NOMO-1 treated with dmso at 0.1 percent for 144 hours (cell line): ENCODE measurements around the gene CCDC74B.
"Not testable (repeated sequence)": the region's sequence is repeated elsewhere in the genome, so short reads cannot be mapped to it uniquely, and the experiment has no call there.

Experiments used
- DNase-seq: peaks from one replicate; lab custom pipeline; 2025; ENCODE audit not compliant: unreplicated experiment; lab: John Stamatoyannopoulos, UW

The CCDC74B gene

DNA sequence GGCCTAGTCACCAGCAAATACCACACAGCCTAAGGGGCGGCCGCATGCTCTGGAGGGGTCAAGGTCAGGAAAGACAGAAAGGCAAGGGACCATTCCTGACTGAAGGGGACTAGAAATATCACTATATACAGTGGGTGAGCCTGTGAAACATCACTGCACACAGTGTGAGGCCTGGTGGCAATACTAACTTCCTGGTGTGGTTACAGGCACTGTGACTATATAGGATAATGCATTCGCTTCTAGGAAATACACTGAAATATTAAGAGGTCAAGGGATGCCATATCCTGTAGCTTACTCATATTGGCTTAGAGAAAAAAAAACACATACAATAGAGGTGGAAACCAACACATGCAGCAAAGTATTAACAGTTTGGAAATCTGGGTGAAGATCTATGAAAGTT, 24.3 kb upstream of the CCDC74B start:
- DNase-seq = not testable (repeated sequence)

DNA sequence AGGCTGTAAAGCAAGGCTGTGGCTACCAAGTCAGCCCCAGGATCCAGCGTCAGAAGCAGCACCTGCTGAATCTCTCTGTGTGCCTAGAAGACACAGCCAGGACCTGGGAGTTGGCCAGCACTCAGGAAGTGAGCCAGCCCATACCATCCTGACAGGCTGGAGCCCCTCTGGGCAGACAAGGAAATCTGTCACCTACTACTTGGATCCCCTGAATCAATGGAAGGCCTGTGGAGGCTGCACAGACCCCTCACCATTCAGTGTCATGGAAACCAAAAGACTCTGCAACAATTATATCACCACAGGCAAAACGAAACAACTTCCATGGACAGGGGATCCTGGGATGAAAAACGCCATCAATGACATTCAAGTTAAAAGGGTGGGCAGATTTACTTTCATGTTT, 21.7 kb upstream of the CCDC74B start:
- not testable (repeated sequence) for DNase-seq

GRCh38 chr2:130165293-130166016, 20.5 kb upstream of the CCDC74B start:
- DNase-seq = no peak

GRCh38 chr2:130162968-130163367, 18.1 kb upstream of the CCDC74B start:
- DNase-seq = no peak

- DNase-seq = not testable (repeated sequence)
Measured at GRCh38 chr2:130162486-130162885, 17.6 kb upstream of the CCDC74B start.

- not testable (repeated sequence) for DNase-seq
Measured at GRCh38 chr2:130160838-130161705, 16.2 kb upstream of the CCDC74B start.

- no peak for DNase-seq
Measured at GRCh38 chr2:130160131-130160530, 15.2 kb upstream of the CCDC74B start.

- not testable (repeated sequence) for DNase-seq
Measured at GRCh38 chr2:130159376-130159775, 14.5 kb upstream of the CCDC74B start.

DNA sequence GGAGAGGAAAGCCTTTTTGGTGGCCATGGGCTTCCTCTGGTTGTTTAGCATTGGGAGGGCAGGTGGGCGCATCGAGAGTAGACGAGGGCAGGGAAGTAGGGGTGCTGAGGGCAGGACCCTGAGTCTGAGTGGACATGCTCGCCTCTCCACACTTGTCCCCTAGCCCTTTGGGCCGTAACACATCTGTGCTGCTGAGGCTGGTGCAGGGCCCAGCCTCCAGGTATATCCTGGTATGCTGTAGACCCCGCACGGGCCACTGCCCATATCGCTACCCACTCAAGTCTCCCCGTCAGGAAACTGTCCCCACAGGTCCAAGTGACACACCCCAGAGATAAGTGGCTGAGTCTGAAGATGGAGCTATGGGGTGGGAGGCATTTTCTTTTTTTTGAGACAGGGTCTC, 13.7 kb upstream of the CCDC74B start:
- no peak for DNase-seq

- DNase-seq = not testable (repeated sequence)
Measured at GRCh38 chr2:130157825-130158514, 13.1 kb upstream of the CCDC74B start.

DNA sequence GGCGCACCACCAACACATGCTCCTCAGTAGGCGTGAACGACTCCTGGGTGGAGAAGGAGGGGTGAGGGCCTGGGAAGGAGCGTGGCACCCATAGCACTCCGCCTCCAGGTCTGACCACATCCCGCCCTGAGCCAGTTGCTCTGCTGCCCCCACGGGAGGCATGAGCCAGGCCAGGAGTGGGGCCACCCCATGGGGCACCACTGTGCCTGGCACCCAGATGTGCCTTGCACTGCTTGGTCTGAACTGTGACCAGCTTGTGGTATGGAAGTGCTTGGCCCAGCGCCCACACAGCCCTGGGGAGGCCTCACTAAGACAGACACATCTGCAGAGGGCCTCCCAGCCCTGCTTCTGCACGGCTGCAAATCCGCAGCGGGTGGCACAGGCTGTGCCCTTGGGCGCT, 12.4 kb upstream of the CCDC74B start:
- not testable (repeated sequence) for DNase-seq

DNA sequence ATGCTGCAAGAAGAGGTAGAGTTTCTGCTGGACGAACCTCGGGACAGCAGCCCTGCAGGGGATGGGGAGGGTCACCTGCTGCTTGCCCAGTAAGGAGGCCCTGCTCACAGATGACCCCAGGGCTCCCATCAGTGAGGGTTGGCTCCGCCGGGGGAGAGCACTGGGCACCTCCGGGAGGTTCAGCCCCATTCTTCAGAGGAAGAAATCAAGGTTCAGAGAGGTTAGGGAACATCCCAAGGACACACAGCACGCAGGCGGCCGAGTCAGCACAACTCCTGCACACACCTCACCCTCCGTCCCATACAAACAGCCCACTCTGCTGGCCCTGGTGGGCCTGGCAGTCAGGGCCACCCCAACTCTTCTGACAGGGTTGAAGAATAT, 11.7 kb upstream of the CCDC74B start:
- no peak for DNase-seq

DNA sequence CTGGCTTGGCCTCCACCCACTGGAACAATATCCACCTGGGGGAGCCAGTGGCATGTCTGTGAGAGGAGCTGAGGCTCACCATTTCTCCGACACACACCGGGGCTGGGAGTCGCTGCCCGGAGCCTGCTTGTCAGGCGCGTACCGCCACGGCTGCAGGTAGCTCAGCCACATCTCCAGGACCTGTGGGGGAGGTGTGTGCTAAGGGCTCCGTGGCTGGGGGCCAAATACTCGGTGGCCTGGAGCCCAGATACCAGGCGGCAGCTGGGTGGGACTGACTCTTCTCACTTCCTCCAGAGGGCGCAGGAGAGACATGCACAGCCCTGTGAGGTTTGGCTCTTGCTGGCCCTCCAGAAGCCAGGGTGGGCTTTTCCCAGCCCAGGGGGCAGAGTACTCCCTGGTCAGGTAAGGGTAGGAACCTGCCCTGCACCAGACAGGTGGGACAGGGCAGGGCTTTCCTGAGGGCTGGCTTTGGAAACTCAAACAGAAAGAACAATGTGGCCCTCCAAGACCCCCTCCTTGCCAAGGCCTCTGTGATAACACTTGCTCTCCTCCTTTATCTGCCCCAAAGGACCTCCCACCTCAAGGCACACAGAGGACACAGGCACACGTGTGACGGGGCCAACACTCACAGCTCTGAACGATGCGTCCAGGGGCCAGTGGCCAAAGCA, 11.2 kb upstream of the CCDC74B start:
- not testable (repeated sequence) for DNase-seq

GRCh38 chr2:130154773-130155765, 10.2 kb upstream of the CCDC74B start:
- no peak for DNase-seq

DNA sequence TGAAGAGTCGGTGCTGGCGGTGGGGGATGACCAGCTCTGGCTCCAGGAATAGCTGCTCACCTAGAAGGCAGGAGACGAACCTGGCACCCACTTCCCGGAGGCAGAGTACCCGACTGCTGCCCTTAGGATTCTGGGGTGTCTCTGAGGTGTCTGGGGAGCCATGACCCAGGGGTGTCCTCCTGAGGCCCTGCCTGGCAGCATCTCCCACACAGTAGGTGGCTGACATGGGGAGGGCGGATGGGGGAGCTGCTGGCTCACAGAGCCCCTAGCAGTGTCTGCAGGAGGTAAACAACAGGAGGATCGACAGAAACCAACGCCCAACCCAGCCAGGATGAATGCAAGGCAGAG, 9.5 kb upstream of the CCDC74B start:
- DNase-seq = not testable (repeated sequence)

GRCh38 chr2:130153721-130154422, 9.0 kb upstream of the CCDC74B start:
- DNase-seq = not testable (repeated sequence)

DNA sequence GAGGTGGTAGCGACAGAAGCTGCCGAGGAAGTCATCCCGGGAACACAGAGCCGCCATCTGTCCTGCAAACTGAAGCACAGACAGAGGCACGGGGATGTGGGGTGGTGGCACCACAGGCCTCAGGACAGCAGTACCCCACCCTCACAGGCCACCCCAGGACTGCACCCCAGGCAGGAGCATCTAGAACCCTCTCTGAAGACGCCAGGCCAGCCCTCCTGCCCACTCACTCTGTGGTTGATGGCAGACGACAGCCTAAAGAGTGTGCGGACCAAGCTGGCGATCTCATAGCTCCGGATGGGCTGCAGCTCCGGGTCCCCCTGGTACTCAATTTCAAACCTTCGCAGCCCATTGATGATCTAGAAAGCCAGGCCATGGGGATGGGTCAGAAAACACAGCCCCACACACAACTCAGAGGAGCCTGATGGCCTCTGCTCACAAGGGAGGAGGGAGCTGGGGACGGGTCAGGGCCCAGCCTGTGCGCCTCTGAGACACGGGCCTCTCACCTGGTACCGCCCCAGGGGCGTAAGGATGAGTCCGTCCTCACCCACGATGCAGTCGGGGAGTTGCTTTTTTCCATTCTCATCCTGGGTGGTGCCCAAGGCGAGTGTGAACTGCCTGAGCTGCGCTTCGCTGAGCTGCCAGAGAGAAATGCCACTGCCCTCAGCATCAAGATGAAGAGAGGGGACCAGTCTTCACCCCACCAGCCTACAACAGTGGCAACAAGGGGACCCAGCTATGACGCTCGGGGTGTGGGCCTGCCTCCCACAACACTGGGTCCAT, 8.1 kb upstream of the CCDC74B start:
- no peak for DNase-seq

DNA sequence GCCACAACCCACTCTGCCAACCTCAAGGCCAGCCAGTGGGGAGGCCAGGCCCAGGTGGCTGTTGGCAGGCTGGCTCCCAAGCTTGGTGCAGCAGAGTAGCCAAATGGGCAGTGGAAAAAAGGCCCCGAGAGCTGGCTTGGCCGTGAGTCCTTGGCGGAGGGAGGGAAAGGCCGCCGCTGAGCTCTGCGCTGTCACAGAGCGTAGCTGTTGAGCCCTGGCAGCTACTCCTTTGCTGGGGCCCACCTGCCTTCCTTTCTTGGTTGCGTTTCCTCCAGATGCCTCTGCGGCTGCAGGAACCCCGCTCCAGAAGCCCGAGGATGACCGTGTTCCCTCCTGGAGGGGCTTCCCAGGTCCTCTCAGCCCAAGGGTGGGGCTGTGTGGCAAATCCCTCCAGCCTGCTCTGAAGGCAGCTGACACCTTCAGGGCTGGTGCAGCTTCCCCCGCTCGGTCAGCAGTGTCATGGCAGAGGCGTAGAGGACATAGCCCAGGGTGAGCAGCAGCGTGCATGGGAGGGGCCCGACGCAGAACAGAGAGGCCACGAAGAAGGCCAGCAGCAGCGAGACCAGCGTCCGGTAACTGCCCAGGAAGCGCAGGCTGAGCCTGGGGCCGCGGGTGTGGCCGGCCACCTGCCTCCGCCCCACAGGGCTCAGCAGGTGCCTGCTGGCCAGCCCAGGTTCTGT, 7.4 kb upstream of the CCDC74B start:
- not testable (repeated sequence) for DNase-seq
